Suprapubic skin (tissue), 4 donors: ENCODE measurements around the gene TMEM272. TPM values are rescaled to one million over a fixed set of nuclear protein-coding genes. Genes with fewer than 3 reads are reported as not detected.

Experiments used
- DNase-seq, 2 donors: peaks; one replicate each; pipeline ENCODE4 v3.0.0-alpha.2; 2019; ENCODE audit warnings: low spot score in 2 of 2
- H3K27ac ChIP-seq: fragments of 200-600 bp; sonication (generic); one replicate; pipeline ENCODE4 v1.5.1; 2019
- H3K27me3 ChIP-seq: fragments of 200-600 bp; sonication (generic); one replicate; pipeline ENCODE4 v1.5.1; 2019
- H3K36me3 ChIP-seq: fragments of 200-600 bp; sonication (generic); one replicate; pipeline ENCODE4 v1.5.1; 2019
- H3K4me1 ChIP-seq: fragments of 200-600 bp; sonication (generic); one replicate; pipeline ENCODE4 v1.5.1; 2019
- H3K4me3 ChIP-seq: fragments of 200-600 bp; sonication (generic); one replicate; pipeline ENCODE4 v1.5.1; 2019; ENCODE audit warnings: mild to moderate bottlenecking
- H3K9me3 ChIP-seq: fragments of 200-600 bp; sonication (generic); one replicate; pipeline ENCODE4 v1.5.1; 2019
- CTCF ChIP-seq, 2 donors: fragments of 200-600 bp in 1 of 2; fragments of 450-650 bp in 1 of 2; sonication (generic) in 1 of 2; IDR thresholded peaks; one replicate each; pipeline ENCODE4 v1.5.1; 2016 to 2019; ENCODE audit warnings: antibody characterized with exemption in 2 of 2, mild to moderate bottlenecking in 1 of 2, moderate library complexity in 1 of 2
- EP300 ChIP-seq: sonication (generic); formaldehyde crosslinking; IDR thresholded peaks from one replicate; pipeline ENCODE4 v1.6.1; 2017; ENCODE audit warnings: antibody characterized with exemption
- POLR2A ChIP-seq, 2 donors: fragments of 450-650 bp; IDR thresholded peaks; one replicate each; pipeline ENCODE4 v1.6.1; 2017; ENCODE audit warnings: antibody characterized with exemption in 2 of 2, mild to moderate bottlenecking in 2 of 2, moderate library complexity in 2 of 2
- POLR2AphosphoS5 ChIP-seq, 3 donors: sonication (generic); formaldehyde crosslinking; IDR thresholded peaks; one replicate each; pipeline ENCODE4 v1.6.1; 2017; ENCODE audit warnings: antibody characterized with exemption in 3 of 3
- WGBS: methylation state at CpG from one replicate; pipeline ENCODE4 v1.1.5; 2018; 5-methylcytosine and 5-hydroxymethylcytosine counted together
- total RNA-seq, 4 donors: library from RNA; depleted of rRNA; stranded (reverse); fragments of >200 nt; gene quantifications; one replicate each; pipeline ENCODE4 v1.1.0, GENCODE V29; 2016

Gene TMEM272
- total RNA-seq, 4 donors from 2014 or later = 0.13 to 0.24 (median 0.17) TPM; not detected in 1

- WGBS = 82% methylated on average over 8 of the region's 8 CpGs
- Histone ChIP-seq H3K4me3 (no peak overlapping the region), H3K27me3 (no peaks in the 10 kb centered on the region), H3K27ac (no peak overlapping the region), H3K9me3 (no peaks in the 10 kb centered on the region), H3K4me1 (peaks cover 31% of the 10 kb centered on the region), H3K36me3 (no peaks in the 10 kb centered on the region)
- no peak for TF ChIP-seq POLR2A (IDR thresholded peaks at IDR 0.05)
- no peak for TF ChIP-seq EP300
- TF ChIP-seq POLR2AphosphoS5 (IDR thresholded peaks at IDR 0.05) = no peak
- TF ChIP-seq CTCF (IDR thresholded peaks at IDR 0.05) = no peak
- DNase-seq = no peak
Observed at GRCh38 chr13:51817717-51818116, 27.3 kb downstream of the TMEM272 start.

DNA sequence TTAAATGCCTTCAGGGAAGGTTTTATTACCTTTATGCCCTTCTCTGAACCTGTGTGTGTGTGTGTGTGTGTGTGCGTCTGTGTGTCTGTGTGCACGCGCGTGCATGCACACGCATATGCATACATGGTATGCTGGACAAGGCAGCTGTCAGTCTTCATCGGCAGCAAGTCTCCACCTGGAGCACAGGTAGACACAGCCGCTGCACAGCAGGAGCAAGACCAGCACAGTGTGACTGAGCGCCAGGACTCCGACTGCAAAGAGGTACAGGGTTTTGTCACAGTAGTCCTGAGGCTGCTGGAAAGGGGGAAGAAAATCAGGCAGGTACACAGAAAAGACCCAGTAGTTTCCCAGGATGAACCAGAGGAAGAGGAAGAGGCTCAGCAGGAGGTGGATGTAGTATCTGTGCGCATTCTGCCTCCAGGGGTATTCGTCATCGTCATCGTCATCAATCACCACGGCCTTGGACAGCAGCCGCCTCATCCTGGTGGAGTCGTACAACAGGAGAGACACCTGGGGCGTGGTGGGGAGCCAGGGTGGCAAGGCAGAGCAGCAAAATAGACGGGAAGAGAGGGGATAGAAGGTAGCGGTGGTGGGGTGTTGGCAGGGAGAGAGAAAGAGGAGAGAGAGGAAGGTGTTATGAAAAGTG lies 28.2 kb downstream of the TMEM272 start:
- Histone ChIP-seq H3K27me3 (no peaks in the 10 kb centered on the region), H3K9me3 (no peaks in the 10 kb centered on the region), H3K27ac (no peak overlapping the region), H3K4me1 (peaks cover 31% of the 10 kb centered on the region), H3K4me3 (no peak overlapping the region), H3K36me3 (no peaks in the 10 kb centered on the region)
- TF ChIP-seq POLR2A (IDR thresholded peaks at IDR 0.05) = no peak
- no peak for DNase-seq
- WGBS = 47% methylated on average over 18 of the region's 19 CpGs

DNA sequence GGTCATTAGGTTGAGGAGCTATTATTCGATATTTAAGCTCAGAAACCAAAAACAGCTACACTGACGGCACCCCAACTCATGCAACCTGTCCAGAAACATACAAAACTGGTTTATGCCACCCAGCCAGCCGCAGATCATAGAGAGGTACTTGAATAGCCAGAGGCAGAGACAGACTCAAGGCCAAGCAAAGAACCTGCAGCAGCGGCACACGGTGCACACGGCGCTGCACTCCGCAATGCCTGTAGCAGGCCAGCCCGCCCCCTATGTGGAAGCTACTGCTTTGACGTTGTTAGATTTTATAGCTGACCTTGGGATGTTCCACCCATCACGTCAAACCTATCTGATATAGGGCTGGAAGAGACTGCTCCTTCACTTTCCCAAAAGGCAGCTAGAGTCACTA lies 29.1 kb downstream of the TMEM272 start:
- H3K4me1 ChIP-seq = peaks cover 31% of the 10 kb centered on the region
- WGBS = 56% methylated on average over 11 of the region's 11 CpGs
- no peak overlapping the region for H3K4me3 ChIP-seq
- no peak overlapping the region for H3K27ac ChIP-seq
- no peaks in the 10 kb centered on the region for H3K36me3 ChIP-seq
- no peaks in the 10 kb centered on the region for H3K9me3 ChIP-seq
- no peak for DNase-seq
- TF ChIP-seq POLR2AphosphoS5 (IDR thresholded peaks at IDR 0.05) = no peak
- TF ChIP-seq EP300 = no peak
- TF ChIP-seq POLR2A (IDR thresholded peaks at IDR 0.05) = no peak
- TF ChIP-seq CTCF (IDR thresholded peaks at IDR 0.05) = no peak
- H3K27me3 ChIP-seq = no peaks in the 10 kb centered on the region

DNA sequence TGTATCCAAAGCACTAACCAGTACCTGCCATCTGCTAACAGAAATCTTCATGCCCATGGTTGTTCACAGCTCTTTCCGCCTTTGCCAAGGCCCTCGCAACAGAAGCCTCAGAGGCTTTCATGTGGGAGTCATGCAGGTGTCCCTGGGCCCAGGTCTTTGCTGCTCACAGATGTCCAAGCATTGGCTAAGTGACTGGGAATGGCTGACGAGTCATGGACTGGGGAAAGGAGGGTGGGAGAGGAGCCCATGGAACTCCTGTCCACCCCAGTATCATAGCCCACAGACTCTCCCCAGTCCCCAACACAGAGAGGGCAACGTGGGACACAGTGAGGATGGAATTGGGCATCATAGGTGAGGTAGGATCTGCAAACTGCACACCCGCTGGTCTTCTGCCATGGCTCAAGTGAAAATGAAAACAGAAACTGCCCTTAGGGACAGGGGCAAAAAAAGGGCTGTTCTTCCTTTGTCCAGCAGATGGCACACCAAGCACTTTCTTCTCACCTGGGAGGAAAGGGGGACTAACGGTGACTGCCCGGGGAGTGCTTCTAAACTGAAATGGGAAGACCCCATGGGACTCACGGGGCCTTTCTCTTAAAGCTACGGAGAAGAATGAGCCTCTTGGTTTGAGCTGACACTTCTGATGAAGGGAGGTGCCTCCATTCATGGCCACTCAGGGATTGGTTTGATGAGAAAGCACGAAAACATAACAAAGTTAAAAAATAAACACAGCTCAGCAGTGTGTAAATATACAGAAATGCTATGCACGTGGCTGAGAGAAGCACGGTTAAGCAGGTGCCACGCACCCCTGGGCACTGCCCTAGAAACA lies 29.9 kb downstream of the TMEM272 start:
- no peaks in the 10 kb centered on the region for H3K27me3 ChIP-seq
- no peaks in the 10 kb centered on the region for H3K36me3 ChIP-seq
- H3K27ac ChIP-seq = no peak overlapping the region
- WGBS = 25% methylated on average over 13 of the region's 13 CpGs
- DNase-seq = no peak
- peak overlapping the region; percentile 24 for H3K4me3 ChIP-seq
- H3K4me1 ChIP-seq = peaks cover 31% of the 10 kb centered on the region
- TF ChIP-seq POLR2A (IDR thresholded peaks at IDR 0.05) (no peak), CTCF (IDR thresholded peaks at IDR 0.05) (peak; percentile 57 to 80)
- H3K9me3 ChIP-seq = no peaks in the 10 kb centered on the region

DNA sequence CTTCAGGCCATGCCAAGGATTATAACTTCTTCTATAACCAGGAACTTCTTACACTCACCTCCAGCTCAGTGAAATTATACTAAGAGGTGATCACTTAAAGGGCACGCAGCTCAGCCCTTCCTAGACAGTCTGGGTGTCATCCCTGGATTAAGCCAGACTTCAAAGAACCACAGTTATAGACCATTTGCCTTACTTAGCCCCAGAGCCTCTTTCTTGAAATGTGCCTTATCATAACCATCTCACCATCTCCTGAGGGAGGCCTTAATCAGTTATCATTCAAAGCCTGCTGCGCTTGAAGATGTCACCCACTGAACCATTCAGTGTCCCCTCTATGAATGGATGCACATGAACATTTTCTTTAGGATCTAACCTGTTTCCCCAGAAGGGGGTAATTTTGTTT lies 30.9 kb downstream of the TMEM272 start:
- Histone ChIP-seq H3K4me3 (no peak overlapping the region), H3K27me3 (no peaks in the 10 kb centered on the region), H3K4me1 (peaks cover 27% of the 10 kb centered on the region), H3K9me3 (no peaks in the 10 kb centered on the region), H3K36me3 (no peaks in the 10 kb centered on the region), H3K27ac (no peak overlapping the region)
- TF ChIP-seq EP300 (no peak), POLR2A (IDR thresholded peaks at IDR 0.05) (no peak), POLR2AphosphoS5 (IDR thresholded peaks at IDR 0.05) (no peak), CTCF (IDR thresholded peaks at IDR 0.05) (no peak)
- WGBS = 96% methylated on average over 2 of the region's 2 CpGs
- no peak for DNase-seq
